SK-N-SH treated with all-trans-retinoic acid at 6 μM for 48 hours (cell line): Measurements from ENCODE around the gene STAMBP.

Experiments
- ATAC-seq: fragments of 200-7000 bp; cut with Tn5 transposase; 3 replicates; pipeline ENCODE4 v1.9.1; 2020; ENCODE audit warnings: mild to moderate bottlenecking, moderate library complexity
- ARNTL ChIP-seq: fragments of 450-650 bp; formaldehyde crosslinking; IDR thresholded peaks from 2 replicates; pipeline ENCODE4 v1.5.0; 2020; ENCODE audit warnings: low read depth, mild to moderate bottlenecking, moderate library complexity, borderline replicate concordance
- BACH2 ChIP-seq: fragments of 250-450 bp; sonication (Bioruptor Pico); IDR thresholded peaks from 2 replicates; pipeline ENCODE4 v1.9.0; 2021; ENCODE audit warnings: mild to moderate bottlenecking, borderline replicate concordance
- CREB5 ChIP-seq: fragments of 250-450 bp; sonication (Bioruptor Pico); IDR thresholded peaks from 2 replicates; pipeline ENCODE4 v1.5.1; 2020; ENCODE audit warnings: low read depth, mild to moderate bottlenecking, moderate library complexity
- CSDC2 ChIP-seq: fragments of 250-450 bp; sonication (Bioruptor Pico); IDR thresholded peaks from 2 replicates; pipeline ENCODE4 v1.5.0; 2020; ENCODE audit warnings: mild to moderate bottlenecking, moderate library complexity
- ESRRG ChIP-seq: fragments of 250-450 bp; sonication (Bioruptor Pico); IDR thresholded peaks from 2 replicates; pipeline ENCODE4 v1.6.1; 2021; ENCODE audit warnings: mild to moderate bottlenecking
- GLIS3 ChIP-seq: fragments of 250-450 bp; sonication (Bioruptor Pico); IDR thresholded peaks from 2 replicates; pipeline ENCODE4 v1.5.0; 2020; ENCODE audit warnings: mild to moderate bottlenecking, moderate library complexity
- ISL1 ChIP-seq: fragments of 250-450 bp; sonication (Bioruptor Pico); IDR thresholded peaks from 2 replicates; pipeline ENCODE4 v2.1.2; 2022; ENCODE audit warnings: mild to moderate bottlenecking, moderate library complexity
- OSR1 ChIP-seq: fragments of 250-450 bp; sonication (Bioruptor Pico); IDR thresholded peaks from 2 replicates; pipeline ENCODE4 v1.8.0; 2022; ENCODE audit warnings: moderate library complexity, mild to moderate bottlenecking, inconsistent platforms
- PPARA ChIP-seq: fragments of 250-450 bp; sonication (Bioruptor Pico); IDR thresholded peaks from 2 replicates; pipeline ENCODE4 v1.5.0; 2020; ENCODE audit warnings: mild to moderate bottlenecking, borderline replicate concordance
- RARB ChIP-seq: fragments of 250-450 bp; sonication (Bioruptor Pico); IDR thresholded peaks from 2 replicates; pipeline ENCODE4 v1.8.0; 2021; ENCODE audit warnings: mild to moderate bottlenecking, moderate library complexity
- SNAI2 ChIP-seq: fragments of 250-450 bp; sonication (Bioruptor Pico); IDR thresholded peaks from 2 replicates; pipeline ENCODE4 v1.5.0; 2020; ENCODE audit warnings: mild to moderate bottlenecking, moderate library complexity
- TCF4 ChIP-seq: fragments of 250-450 bp; sonication (Bioruptor Pico); IDR thresholded peaks from 2 replicates; pipeline ENCODE4 v1.8.0; 2021; ENCODE audit warnings: mild to moderate bottlenecking, moderate library complexity, borderline replicate concordance
- TOX ChIP-seq: fragments of 250-450 bp; sonication (Bioruptor Pico); IDR thresholded peaks from 2 replicates; pipeline ENCODE4 v1.8.0; 2021; ENCODE audit warnings: mild to moderate bottlenecking, moderate library complexity, borderline replicate concordance
- ZC3H10 ChIP-seq: fragments of 250-450 bp; sonication (Bioruptor Pico); IDR thresholded peaks from 2 replicates; pipeline ENCODE4 v1.5.1; 2021; ENCODE audit warnings: mild to moderate bottlenecking, moderate library complexity
- ZFP3 ChIP-seq: fragments of 250-450 bp; sonication (Bioruptor Pico); IDR thresholded peaks from 2 replicates; pipeline ENCODE4 v1.5.0; 2020; ENCODE audit warnings: mild to moderate bottlenecking, moderate library complexity
- ZNF565 ChIP-seq: fragments of 450-650 bp; formaldehyde crosslinking; conservative IDR thresholded peaks from 2 replicates; pipeline ENCODE4 v1.5.0; 2020; ENCODE audit warnings: low read depth, mild to moderate bottlenecking, moderate library complexity
- ZNF70 ChIP-seq: fragments of 450-650 bp; formaldehyde crosslinking; IDR thresholded peaks from 2 replicates; pipeline ENCODE4 v1.5.0; 2020; ENCODE audit warnings: mild to moderate bottlenecking, moderate library complexity
- ZNF8 ChIP-seq: fragments of 450-650 bp; formaldehyde crosslinking; IDR thresholded peaks from 2 replicates; pipeline ENCODE4 v1.5.0; 2020; ENCODE audit warnings: mild to moderate bottlenecking, moderate library complexity
- TF ChIP-seq, protein P1 (sequence below): fragments of 250-450 bp; sonication (Bioruptor Pico); IDR thresholded peaks from 2 replicates; pipeline ENCODE4 v1.8.0; 2021; ENCODE audit warnings: low read depth, mild to moderate bottlenecking, moderate library complexity, borderline replicate concordance
- TF ChIP-seq, protein P2 (sequence below): fragments of 250-450 bp; sonication (Bioruptor Pico); IDR thresholded peaks from 2 replicates; pipeline ENCODE4 v1.8.0; 2020; ENCODE audit warnings: mild to moderate bottlenecking, moderate library complexity, borderline replicate concordance
- TF ChIP-seq, protein P3 (sequence below): fragments of 250-450 bp; sonication (Bioruptor Pico); IDR thresholded peaks from 2 replicates; pipeline ENCODE4 v1.5.0; 2020; ENCODE audit warnings: mild to moderate bottlenecking, moderate library complexity

The STAMBP gene

GRCh38 chr2:73901143-73901542 lies 72.4 kb downstream of the STAMBP start:
- TF ChIP-seq SNAI2 (CRISPR knock-in tag), result no peak
- no peak for TF ChIP-seq TOX (CRISPR knock-in tag)
- no peak for TF ChIP-seq CSDC2 (CRISPR knock-in tag)
- TF ChIP-seq ZNF8 (CRISPR knock-in tag), result no peak
- no peak for TF ChIP-seq TCF4 (CRISPR knock-in tag)
- TF ChIP-seq ESRRG, result no peak
- TF ChIP-seq, protein P1, sequence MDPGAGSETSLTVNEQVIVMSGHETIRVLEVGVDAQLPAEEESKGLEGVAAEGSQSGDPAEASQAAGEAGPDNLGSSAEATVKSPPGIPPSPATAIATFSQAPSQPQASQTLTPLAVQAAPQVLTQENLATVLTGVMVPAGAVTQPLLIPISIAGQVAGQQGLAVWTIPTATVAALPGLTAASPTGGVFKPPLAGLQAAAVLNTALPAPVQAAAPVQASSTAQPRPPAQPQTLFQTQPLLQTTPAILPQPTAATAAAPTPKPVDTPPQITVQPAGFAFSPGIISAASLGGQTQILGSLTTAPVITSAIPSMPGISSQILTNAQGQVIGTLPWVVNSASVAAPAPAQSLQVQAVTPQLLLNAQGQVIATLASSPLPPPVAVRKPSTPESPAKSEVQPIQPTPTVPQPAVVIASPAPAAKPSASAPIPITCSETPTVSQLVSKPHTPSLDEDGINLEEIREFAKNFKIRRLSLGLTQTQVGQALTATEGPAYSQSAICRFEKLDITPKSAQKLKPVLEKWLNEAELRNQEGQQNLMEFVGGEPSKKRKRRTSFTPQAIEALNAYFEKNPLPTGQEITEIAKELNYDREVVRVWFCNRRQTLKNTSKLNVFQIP (CRISPR knock-in tag), result no peak
- TF ChIP-seq, protein P2, sequence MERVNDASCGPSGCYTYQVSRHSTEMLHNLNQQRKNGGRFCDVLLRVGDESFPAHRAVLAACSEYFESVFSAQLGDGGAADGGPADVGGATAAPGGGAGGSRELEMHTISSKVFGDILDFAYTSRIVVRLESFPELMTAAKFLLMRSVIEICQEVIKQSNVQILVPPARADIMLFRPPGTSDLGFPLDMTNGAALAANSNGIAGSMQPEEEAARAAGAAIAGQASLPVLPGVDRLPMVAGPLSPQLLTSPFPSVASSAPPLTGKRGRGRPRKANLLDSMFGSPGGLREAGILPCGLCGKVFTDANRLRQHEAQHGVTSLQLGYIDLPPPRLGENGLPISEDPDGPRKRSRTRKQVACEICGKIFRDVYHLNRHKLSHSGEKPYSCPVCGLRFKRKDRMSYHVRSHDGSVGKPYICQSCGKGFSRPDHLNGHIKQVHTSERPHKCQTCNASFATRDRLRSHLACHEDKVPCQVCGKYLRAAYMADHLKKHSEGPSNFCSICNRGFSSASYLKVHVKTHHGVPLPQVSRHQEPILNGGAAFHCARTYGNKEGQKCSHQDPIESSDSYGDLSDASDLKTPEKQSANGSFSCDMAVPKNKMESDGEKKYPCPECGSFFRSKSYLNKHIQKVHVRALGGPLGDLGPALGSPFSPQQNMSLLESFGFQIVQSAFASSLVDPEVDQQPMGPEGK, result no peak
- TF ChIP-seq OSR1 (CRISPR knock-in tag), result no peak
- TF ChIP-seq, protein P3, sequence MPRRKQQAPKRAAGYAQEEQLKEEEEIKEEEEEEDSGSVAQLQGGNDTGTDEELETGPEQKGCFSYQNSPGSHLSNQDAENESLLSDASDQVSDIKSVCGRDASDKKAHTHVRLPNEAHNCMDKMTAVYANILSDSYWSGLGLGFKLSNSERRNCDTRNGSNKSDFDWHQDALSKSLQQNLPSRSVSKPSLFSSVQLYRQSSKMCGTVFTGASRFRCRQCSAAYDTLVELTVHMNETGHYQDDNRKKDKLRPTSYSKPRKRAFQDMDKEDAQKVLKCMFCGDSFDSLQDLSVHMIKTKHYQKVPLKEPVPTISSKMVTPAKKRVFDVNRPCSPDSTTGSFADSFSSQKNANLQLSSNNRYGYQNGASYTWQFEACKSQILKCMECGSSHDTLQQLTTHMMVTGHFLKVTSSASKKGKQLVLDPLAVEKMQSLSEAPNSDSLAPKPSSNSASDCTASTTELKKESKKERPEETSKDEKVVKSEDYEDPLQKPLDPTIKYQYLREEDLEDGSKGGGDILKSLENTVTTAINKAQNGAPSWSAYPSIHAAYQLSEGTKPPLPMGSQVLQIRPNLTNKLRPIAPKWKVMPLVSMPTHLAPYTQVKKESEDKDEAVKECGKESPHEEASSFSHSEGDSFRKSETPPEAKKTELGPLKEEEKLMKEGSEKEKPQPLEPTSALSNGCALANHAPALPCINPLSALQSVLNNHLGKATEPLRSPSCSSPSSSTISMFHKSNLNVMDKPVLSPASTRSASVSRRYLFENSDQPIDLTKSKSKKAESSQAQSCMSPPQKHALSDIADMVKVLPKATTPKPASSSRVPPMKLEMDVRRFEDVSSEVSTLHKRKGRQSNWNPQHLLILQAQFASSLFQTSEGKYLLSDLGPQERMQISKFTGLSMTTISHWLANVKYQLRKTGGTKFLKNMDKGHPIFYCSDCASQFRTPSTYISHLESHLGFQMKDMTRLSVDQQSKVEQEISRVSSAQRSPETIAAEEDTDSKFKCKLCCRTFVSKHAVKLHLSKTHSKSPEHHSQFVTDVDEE (CRISPR knock-in tag), result no peak
- TF ChIP-seq GLIS3, result no peak
- no peak for TF ChIP-seq BACH2 (CRISPR knock-in tag)
- TF ChIP-seq ARNTL (CRISPR knock-in tag), result no peak
- TF ChIP-seq CREB5 (CRISPR knock-in tag), result no peak
- TF ChIP-seq ZNF70 (CRISPR knock-in tag), result no peak
- TF ChIP-seq ISL1, result no peak
- no peak for TF ChIP-seq RARB (CRISPR knock-in tag)
- no peak for TF ChIP-seq ZNF565
- ATAC-seq, result no peak

DNA sequence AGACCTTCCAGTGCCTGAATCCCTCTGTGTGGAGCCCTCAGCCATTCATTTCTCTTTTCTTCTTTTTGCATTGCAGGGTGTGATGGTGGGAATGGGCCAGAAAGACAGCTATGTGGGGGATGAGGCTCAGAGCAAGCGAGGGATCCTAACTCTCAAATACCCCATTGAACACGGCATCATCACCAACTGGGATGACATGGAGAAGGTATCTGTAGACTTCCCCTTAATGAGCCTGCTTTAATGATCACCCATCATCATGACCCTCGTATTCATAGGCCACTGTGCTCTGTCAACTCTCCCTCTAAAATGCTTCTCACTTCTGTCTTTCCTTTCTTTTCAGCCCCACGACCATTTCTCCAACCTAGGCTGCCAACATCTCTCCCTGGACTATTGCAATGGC lies 73.5 kb downstream of the STAMBP start:
- no peak for ATAC-seq

More for the DNA sequence above, 73.5 kb downstream of the STAMBP start:
- no peak for TF ChIP-seq ZC3H10 (CRISPR knock-in tag)
- TF ChIP-seq ZNF8 (CRISPR knock-in tag), result no peak
- no peak for TF ChIP-seq SNAI2 (CRISPR knock-in tag)
- TF ChIP-seq, protein P3 (CRISPR knock-in tag), result no peak
- TF ChIP-seq ARNTL (CRISPR knock-in tag), result no peak
- no peak for TF ChIP-seq OSR1 (CRISPR knock-in tag)
- TF ChIP-seq ZFP3 (CRISPR knock-in tag), result no peak
- TF ChIP-seq BACH2 (CRISPR knock-in tag), result no peak
- TF ChIP-seq PPARA, result no peak
- TF ChIP-seq, protein P1 (CRISPR knock-in tag), result no peak
- TF ChIP-seq, protein P2, result no peak
- no peak for TF ChIP-seq TCF4 (CRISPR knock-in tag)
